WTC11 (cell line): Measurements from ENCODE around the gene RIC8B. TPM values are rescaled to one million over a fixed set of nuclear protein-coding genes. Genes with fewer than 3 reads are reported as not detected.
A peak's percentile ranks its signal among the peaks of the same experiment; 100 is the strongest.

ENCODE experiments used
- ATAC-seq: fragments of 200-7000 bp; cut with Tn5 transposase; 2 replicates; pipeline ENCODE4 v1.10.0; 2021; ENCODE audit warnings: mild to moderate bottlenecking, moderate library complexity
- CTCF ChIA-PET: fragments of 300-600 bp; sonication (Branson Sonifier 250); formaldehyde crosslinking; loops from one replicate; lab custom pipeline; 2021; ENCODE audit warnings: antibody characterized with exemption; lab: Charles Lee
- POLR2A ChIA-PET: fragments of 350-600 bp; sonication (Branson Sonifier 250); formaldehyde crosslinking; loops from one replicate; lab custom pipeline; 2021; ENCODE audit warnings: antibody characterized with exemption; lab: Charles Lee
- DNase-seq: peaks from one replicate; pipeline ENCODE4 v3.0.0; 2021; ENCODE audit warnings: low spot score
- H3K27ac Mint-ChIP-seq: 2 replicates; pipeline ENCODE4 v1.8.0; 2021; ENCODE audit warnings: mixed read lengths
- H3K27me3 Mint-ChIP-seq: 2 replicates; pipeline ENCODE4 v1.8.0; 2021; ENCODE audit warnings: low read depth, mild to moderate bottlenecking, moderate library complexity, mixed read lengths
- H3K36me3 Mint-ChIP-seq: 2 replicates; pipeline ENCODE4 v1.8.0; 2021; ENCODE audit warnings: mixed read lengths
- H3K4me1 Mint-ChIP-seq: 2 replicates; pipeline ENCODE4 v1.8.0; 2022; ENCODE audit warnings: mixed read lengths
- H3K4me3 Mint-ChIP-seq: 2 replicates; pipeline ENCODE4 v1.8.0; 2021; ENCODE audit warnings: mild to moderate bottlenecking, moderate library complexity, mixed read lengths
- H3K9me3 Mint-ChIP-seq: 2 replicates; pipeline ENCODE4 v1.8.0; 2021; ENCODE audit warnings: mixed read lengths
- ATF2 ChIP-seq: sonication (generic); formaldehyde crosslinking; IDR thresholded peaks from 2 replicates; pipeline ENCODE4 v1.8.1; 2022; ENCODE audit warnings: low read depth, missing genetic modification reagents, borderline replicate concordance
- CBFB ChIP-seq: sonication (generic); formaldehyde crosslinking; IDR thresholded peaks from 2 replicates; pipeline ENCODE4 v1.8.1; 2022; ENCODE audit warnings: mild to moderate bottlenecking, low read depth, missing genetic modification reagents
- E2F5 ChIP-seq: sonication (generic); formaldehyde crosslinking; IDR thresholded peaks from 2 replicates; pipeline ENCODE4 v1.8.1; 2022; ENCODE audit warnings: mild to moderate bottlenecking, moderate library complexity, missing genetic modification reagents
- ERG ChIP-seq: fragments of 250-450 bp; sonication (Bioruptor Pico); IDR thresholded peaks from 2 replicates; pipeline ENCODE4 v1.8.0; 2021; ENCODE audit warnings: mild to moderate bottlenecking
- FOXJ3 ChIP-seq: sonication (generic); formaldehyde crosslinking; IDR thresholded peaks from 2 replicates; pipeline ENCODE4 v1.9.0; 2021; ENCODE audit warnings: missing genetic modification reagents, mild to moderate bottlenecking, borderline replicate concordance
- JAZF1 ChIP-seq: fragments of 250-450 bp; sonication (Bioruptor Pico); IDR thresholded peaks from 2 replicates; pipeline ENCODE4 v1.9.0; 2021; ENCODE audit warnings: moderate library complexity, mild to moderate bottlenecking, inconsistent platforms
- JUN ChIP-seq: sonication (generic); formaldehyde crosslinking; IDR thresholded peaks from 2 replicates; pipeline ENCODE4 v1.8.0; 2023; ENCODE audit warnings: mild to moderate bottlenecking, missing genetic modification reagents
- MLX ChIP-seq: sonication (generic); formaldehyde crosslinking; IDR thresholded peaks from 2 replicates; pipeline ENCODE4 v1.8.1; 2023; ENCODE audit warnings: mild to moderate bottlenecking, missing genetic modification reagents, moderate library complexity
- MYBL2 ChIP-seq: sonication (generic); formaldehyde crosslinking; IDR thresholded peaks from 2 replicates; pipeline ENCODE4 v1.8.1; 2023; ENCODE audit warnings: mild to moderate bottlenecking, moderate library complexity, missing genetic modification reagents
- NR2C2 ChIP-seq: sonication (generic); formaldehyde crosslinking; IDR thresholded peaks from 2 replicates; pipeline ENCODE4 v1.8.0; 2022; ENCODE audit warnings: mild to moderate bottlenecking, missing genetic modification reagents
- RELA ChIP-seq: sonication (generic); formaldehyde crosslinking; IDR thresholded peaks from 2 replicates; pipeline ENCODE4 v1.8.1; 2022; ENCODE audit warnings: missing genetic modification reagents, mild to moderate bottlenecking, borderline replicate concordance
- RORB ChIP-seq: fragments of 250-450 bp; sonication (Bioruptor Pico); IDR thresholded peaks from 2 replicates; pipeline ENCODE4 v1.9.0; 2021; ENCODE audit warnings: mild to moderate bottlenecking
- TCF7 ChIP-seq: sonication (generic); formaldehyde crosslinking; IDR thresholded peaks from 2 replicates; pipeline ENCODE4 v1.8.0; 2022; ENCODE audit warnings: mild to moderate bottlenecking, low read depth, missing genetic modification reagents, moderate library complexity
- TP53 ChIP-seq: sonication (generic); formaldehyde crosslinking; IDR thresholded peaks from 2 replicates; pipeline ENCODE4 v1.8.1; 2023; ENCODE audit warnings: mild to moderate bottlenecking, missing genetic modification reagents
- ZBTB43 ChIP-seq: sonication (generic); formaldehyde crosslinking; IDR thresholded peaks from 2 replicates; pipeline ENCODE4 v1.8.1; 2023; ENCODE audit warnings: mild to moderate bottlenecking, missing genetic modification reagents
- ZMAT4 ChIP-seq: fragments of 250-450 bp; sonication (Bioruptor Pico); IDR thresholded peaks from 2 replicates; pipeline ENCODE4 v1.9.0; 2021; ENCODE audit warnings: mild to moderate bottlenecking
- ZNF121 ChIP-seq: sonication (generic); formaldehyde crosslinking; IDR thresholded peaks from 2 replicates; pipeline ENCODE4 v1.8.0; 2023; ENCODE audit warnings: missing genetic modification reagents
- ZNF425 ChIP-seq: fragments of 250-450 bp; sonication (Bioruptor Pico); conservative IDR thresholded peaks from 2 replicates; pipeline ENCODE4 v1.9.0; 2021; ENCODE audit warnings: mild to moderate bottlenecking
- ZNF512 ChIP-seq: sonication (generic); formaldehyde crosslinking; IDR thresholded peaks from 2 replicates; pipeline ENCODE4 v1.8.1; 2022; ENCODE audit warnings: missing genetic modification reagents, borderline replicate concordance
- ZNF532 ChIP-seq: fragments of 250-450 bp; sonication (Bioruptor Pico); IDR thresholded peaks from 2 replicates; pipeline ENCODE4 v1.9.0; 2021; ENCODE audit warnings: mild to moderate bottlenecking, borderline replicate concordance
- total RNA-seq: library from RNA; stranded (reverse); gene quantifications from 3 replicates; pipeline ENCODE4 v1.2.3, GENCODE V29; 2021

RIC8B gene
- total RNA-seq, 1 experiment from 2014 or later, result 20.2 TPM

GRCh38 chr12:106816231-106816630, 41.7 kb downstream of the RIC8B start:
- ATAC-seq (no peak), DNase-seq (no peak)
- peak overlapping the region; percentile 20; the same call in 1 of the 2 replicates for H3K4me3 Mint-ChIP-seq
- peaks cover 32% of the 10 kb centered on the region for H3K4me1 Mint-ChIP-seq
- H3K36me3 Mint-ChIP-seq, result peaks cover 17% of the 10 kb centered on the region
- CTCF ChIA-PET, result no interaction called here
- H3K9me3 Mint-ChIP-seq, result peaks cover 4% of the 10 kb centered on the region
- no peaks in the 10 kb centered on the region for H3K27me3 Mint-ChIP-seq
- POLR2A ChIA-PET, result no interaction called here
- TF ChIP-seq NR2C2 (CRISPR knock-in tag), result no peak
- TF ChIP-seq ZNF512 (CRISPR knock-in tag), result no peak
- TF ChIP-seq JUN (CRISPR knock-in tag), result no peak
- no peak for TF ChIP-seq ATF2 (CRISPR knock-in tag)
- no peak for TF ChIP-seq ZNF532
- no peak for TF ChIP-seq ZNF425 (CRISPR knock-in tag)
- no peak for TF ChIP-seq FOXJ3 (CRISPR knock-in tag)
- no peak for TF ChIP-seq MYBL2 (CRISPR knock-in tag)
- TF ChIP-seq E2F5, result no peak
- TF ChIP-seq RORB (CRISPR knock-in tag), result no peak
- no peak for TF ChIP-seq ZBTB43 (CRISPR knock-in tag)
- no peak for TF ChIP-seq MLX
- no peak for TF ChIP-seq TCF7 (CRISPR knock-in tag)
- no peak for TF ChIP-seq ZNF121 (CRISPR knock-in tag)
- TF ChIP-seq TP53 (CRISPR knock-in tag), result no peak
- no peak for TF ChIP-seq CBFB (CRISPR knock-in tag)
- no peak for TF ChIP-seq ERG (CRISPR knock-in tag)
- TF ChIP-seq JAZF1 (CRISPR knock-in tag), result no peak
- TF ChIP-seq RELA, result no peak
- TF ChIP-seq ZMAT4 (CRISPR knock-in tag), result no peak
- TF ChIP-seq, all 79 proteins: peak for 0
- H3K27ac Mint-ChIP-seq, result peak overlapping the region; percentile 68; the same call in 1 of the 2 replicates
